Measurements from ENCODE around the gene TCF12.

- no peak for TF ChIP-seq POLR2A (IDR thresholded peaks at IDR 0.05)
- TF ChIP-seq CTCF (IDR thresholded peaks at IDR 0.05), result no peak
Measured at GRCh38 chr15:56963710-56964109, 45.3 kb downstream of the TCF12 start.
